HL-60 (cell line): ENCODE measurements around the gene LRRC3.
"Not testable (repeated sequence)": the region's sequence is repeated elsewhere in the genome, so short reads cannot be mapped to it uniquely, and the experiment has no call there.

Experiments used
- DNase-seq, 2 experiments: peaks; one replicate each; pipeline ENCODE4 v3.0.0-alpha.2; 2010 to 2020; ENCODE audit warnings: low read depth in 1 of 2, low spot score in 1 of 2
- H3K27ac ChIP-seq: fragments of 250-450 bp; sonication (Bioruptor Pico); replicated peaks from 2 replicates; pipeline ENCODE4 v1.5.1; 2020; ENCODE audit warnings: mild to moderate bottlenecking, moderate library complexity
- H3K27me3 ChIP-seq: fragments of 250-450 bp; sonication (Bioruptor Pico); 2 replicates; pipeline ENCODE4 v1.5.1; 2021; ENCODE audit warnings: mild to moderate bottlenecking, moderate library complexity; ENCODE audit not compliant: insufficient read depth, poor library complexity, severe bottlenecking
- H3K4me3 ChIP-seq: replicated peaks from 2 replicates; pipeline ENCODE4 v1.5.1; 2011; ENCODE audit warnings: mild to moderate bottlenecking, control low read depth, low read length; ENCODE audit not compliant: insufficient read depth
- CTCF ChIP-seq: IDR thresholded peaks from one replicate; pipeline ENCODE4 v1.5.1; 2011; ENCODE audit warnings: low read length, control low read depth, inconsistent platforms; ENCODE audit not compliant: insufficient read depth
- GABPA ChIP-seq: IDR thresholded peaks from 2 replicates; pipeline ENCODE4 v1.6.1; 2012; ENCODE audit warnings: low read depth
- POLR2AphosphoS5 ChIP-seq: IDR thresholded peaks from 2 replicates; pipeline ENCODE4 v1.6.1; 2012; ENCODE audit warnings: low read depth
- REST ChIP-seq: IDR thresholded peaks from 2 replicates; pipeline ENCODE4 v1.6.1; 2012; ENCODE audit warnings: low read depth; ENCODE audit not compliant: insufficient replicate concordance
- SPI1 ChIP-seq: IDR thresholded peaks from 2 replicates; pipeline ENCODE4 v1.6.1; 2012; ENCODE audit warnings: low read depth, mild to moderate bottlenecking, borderline replicate concordance

LRRC3 gene

GRCh38 chr21:44478801-44479167 lies 23.5 kb downstream of the LRRC3 start:
- no peak for DNase-seq
- Histone ChIP-seq H3K27ac (no peak overlapping the region), H3K27me3 (no peaks in the 10 kb centered on the region), H3K4me3 (no peak overlapping the region)
- no peak for TF ChIP-seq REST
- no peak for TF ChIP-seq CTCF
- no peak for TF ChIP-seq POLR2AphosphoS5
- TF ChIP-seq SPI1 = no peak
- no peak for TF ChIP-seq GABPA

GRCh38 chr21:44479556-44480199 lies 24.4 kb downstream of the LRRC3 start:
- H3K4me3 ChIP-seq, H3K27me3 ChIP-seq, H3K27ac ChIP-seq: not testable (repeated sequence)
- peak in 1 of 2 experiments; percentile 57 for DNase-seq

GRCh38 chr21:44480200-44481053 lies 25.1 kb downstream of the LRRC3 start:
- Histone ChIP-seq H3K4me3 (no peak overlapping the region), H3K27me3 (no peaks in the 10 kb centered on the region), H3K27ac (no peak overlapping the region)
- DNase-seq = no peak
- TF ChIP-seq CTCF = no peak
- no peak for TF ChIP-seq GABPA
- no peak for TF ChIP-seq SPI1
- no peak for TF ChIP-seq REST
- no peak for TF ChIP-seq POLR2AphosphoS5

GRCh38 chr21:44482581-44483287 lies 27.4 kb downstream of the LRRC3 start:
- TF ChIP-seq SPI1 (no peak), REST (no peak), GABPA (no peak), POLR2AphosphoS5 (no peak), CTCF (no peak)
- no peak for DNase-seq
- no peaks in the 10 kb centered on the region for H3K27me3 ChIP-seq
- H3K4me3 ChIP-seq = no peak overlapping the region
- H3K27ac ChIP-seq = no peak overlapping the region
